ENCODE data around the gene RFX3.

RFX3 gene

DNA sequence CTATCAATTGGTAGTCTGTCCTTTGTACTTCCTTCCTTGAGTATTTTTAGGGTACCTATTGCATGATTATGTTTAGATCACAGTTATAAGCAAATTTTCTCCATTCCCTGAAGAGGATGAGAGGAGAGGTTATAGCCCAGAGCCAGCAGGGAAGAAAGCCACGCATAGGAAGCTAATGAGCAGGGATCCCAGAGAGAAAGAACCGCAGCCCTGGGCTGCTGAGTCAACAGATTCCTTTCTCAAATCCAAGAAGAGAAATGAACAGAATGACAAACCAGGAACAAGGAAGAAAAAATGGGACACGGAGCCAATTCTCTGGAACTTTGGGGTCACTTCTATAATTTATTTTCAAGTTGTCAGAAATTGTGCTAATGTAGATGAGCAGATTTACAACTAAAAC is 284.5 kb downstream of the RFX3 start:
- Histone ChIP-seq H3K36me3 (replicated peaks; ENCODE audit: insufficient read depth, low read length) (no peaks in the 10 kb centered on the region), H2AFZ (ENCODE audit: low read length) (no peak overlapping the region), H4K20me1 (ENCODE audit: insufficient read depth, low read length) (no peaks in the 10 kb centered on the region), H3K9me3 (replicated peaks; ENCODE audit: insufficient read depth, low read length) (no peaks in the 10 kb centered on the region), H3K4me2 (ENCODE audit: low read depth, low read length) (no peak overlapping the region), H3K9ac (ENCODE audit: low read length) (no peak overlapping the region), H3K4me3 (ENCODE audit: low read length) (no peak overlapping the region), H3K4me1 (ENCODE audit: low read length) (peaks cover 16% of the 10 kb centered on the region), H3K27me3 (replicated peaks; ENCODE audit: insufficient read depth, low read length) (no peaks in the 10 kb centered on the region), H3F3A (ENCODE audit: insufficient read depth, low read length) (no peaks in the 10 kb centered on the region), H3K9me2 (replicated peaks; ENCODE audit: insufficient read depth, low read length) (no peaks in the 10 kb centered on the region), H3K27ac (ENCODE audit: low read length) (no peak overlapping the region), H3K79me2 (ENCODE audit: low read length) (no peaks in the 10 kb centered on the region)
- TF ChIP-seq CTCF (IDR thresholded peaks at IDR 0.05; ENCODE audit: low read length), result no peak
- TF ChIP-seq EZH2 (optimal IDR thresholded peaks at IDR 0.05; ENCODE audit: low read depth, low read length), result no peak
- TF ChIP-seq EZH2phosphoT487 (IDR thresholded peaks at IDR 0.05; ENCODE audit: low read length), result no peak
- DNase-seq, result no peak

DNA sequence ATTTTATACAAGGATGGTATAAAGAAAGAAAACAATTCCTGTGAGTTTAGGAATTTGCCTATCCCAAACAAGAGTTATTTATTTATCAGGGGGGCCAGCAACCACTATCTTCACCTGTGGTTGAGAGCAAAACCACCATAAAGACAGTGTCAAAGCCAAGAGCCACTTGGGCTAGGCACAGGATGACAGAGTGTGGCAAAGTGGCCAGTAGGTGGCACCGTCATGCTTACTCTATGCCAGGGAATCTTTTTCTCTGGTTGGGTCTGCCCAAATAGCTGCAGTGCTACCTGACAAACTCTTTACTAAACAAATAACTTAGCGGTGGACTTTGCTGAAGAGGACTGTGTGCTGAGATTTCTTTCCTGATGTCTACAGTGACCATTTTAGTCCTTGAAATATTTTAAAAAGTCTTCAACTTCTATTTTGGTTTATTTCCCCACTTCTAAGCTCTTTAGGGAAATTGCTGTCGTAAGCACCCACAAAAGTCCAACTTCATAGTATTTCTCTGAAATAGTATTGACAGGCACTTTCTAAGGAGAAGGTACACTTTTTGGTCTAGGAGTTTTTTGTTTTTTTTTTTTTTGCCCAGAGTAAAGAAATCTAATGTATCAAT is 285.0 kb downstream of the RFX3 start:
- Histone ChIP-seq H3K79me2 (ENCODE audit: low read length) (no peaks in the 10 kb centered on the region), H3K36me3 (replicated peaks; ENCODE audit: insufficient read depth, low read length) (no peaks in the 10 kb centered on the region), H3K9me2 (replicated peaks; ENCODE audit: insufficient read depth, low read length) (no peaks in the 10 kb centered on the region), H3K4me3 (ENCODE audit: low read length) (no peak overlapping the region), H3K4me1 (ENCODE audit: low read length) (peaks cover 16% of the 10 kb centered on the region), H3K27ac (ENCODE audit: low read length) (no peak overlapping the region), H3K4me2 (ENCODE audit: low read depth, low read length) (no peak overlapping the region), H3K9me3 (replicated peaks; ENCODE audit: insufficient read depth, low read length) (no peaks in the 10 kb centered on the region), H3F3A (ENCODE audit: insufficient read depth, low read length) (no peaks in the 10 kb centered on the region), H4K20me1 (ENCODE audit: insufficient read depth, low read length) (no peaks in the 10 kb centered on the region), H3K27me3 (replicated peaks; ENCODE audit: insufficient read depth, low read length) (no peaks in the 10 kb centered on the region), H3K9ac (ENCODE audit: low read length) (no peak overlapping the region), H2AFZ (ENCODE audit: low read length) (no peak overlapping the region)
- TF ChIP-seq CTCF (IDR thresholded peaks at IDR 0.05; ENCODE audit: low read length), result peak; percentile 92
- TF ChIP-seq EZH2phosphoT487 (IDR thresholded peaks at IDR 0.05; ENCODE audit: low read length), result no peak
- TF ChIP-seq EZH2 (optimal IDR thresholded peaks at IDR 0.05; ENCODE audit: low read depth, low read length), result no peak
- DNase-seq, result peak; percentile 77

GRCh38 chr9:3239240-3239639 is 286.6 kb downstream of the RFX3 start:
- Histone ChIP-seq H2AFZ (ENCODE audit: low read length) (no peak overlapping the region), H3K79me2 (ENCODE audit: low read length) (no peaks in the 10 kb centered on the region), H3K9me2 (replicated peaks; ENCODE audit: insufficient read depth, low read length) (no peaks in the 10 kb centered on the region), H3K4me1 (ENCODE audit: low read length) (peaks cover 16% of the 10 kb centered on the region), H3K4me2 (ENCODE audit: low read depth, low read length) (no peak overlapping the region), H3F3A (ENCODE audit: insufficient read depth, low read length) (no peaks in the 10 kb centered on the region), H3K36me3 (replicated peaks; ENCODE audit: insufficient read depth, low read length) (no peaks in the 10 kb centered on the region), H3K4me3 (ENCODE audit: low read length) (no peak overlapping the region), H3K27me3 (replicated peaks; ENCODE audit: insufficient read depth, low read length) (no peaks in the 10 kb centered on the region), H3K9me3 (replicated peaks; ENCODE audit: insufficient read depth, low read length) (no peaks in the 10 kb centered on the region), H3K27ac (ENCODE audit: low read length) (no peak overlapping the region), H4K20me1 (ENCODE audit: insufficient read depth, low read length) (no peaks in the 10 kb centered on the region), H3K9ac (ENCODE audit: low read length) (no peak overlapping the region)
- no peak for DNase-seq
- TF ChIP-seq EZH2 (optimal IDR thresholded peaks at IDR 0.05; ENCODE audit: low read depth, low read length), result no peak
- TF ChIP-seq EZH2phosphoT487 (IDR thresholded peaks at IDR 0.05; ENCODE audit: low read length), result no peak
- TF ChIP-seq CTCF (IDR thresholded peaks at IDR 0.05; ENCODE audit: low read length), result no peak

All from MM.1S (cell line).